ENCODE measurements around the gene PDGFD. TPM values are rescaled to one million over a fixed set of nuclear protein-coding genes. Genes with fewer than 3 reads are reported as not detected.

The PDGFD gene
- polyA plus RNA-seq, 1 of the 3 experiments (the other 2 are of a cell fraction): 4.8 TPM

DNA sequence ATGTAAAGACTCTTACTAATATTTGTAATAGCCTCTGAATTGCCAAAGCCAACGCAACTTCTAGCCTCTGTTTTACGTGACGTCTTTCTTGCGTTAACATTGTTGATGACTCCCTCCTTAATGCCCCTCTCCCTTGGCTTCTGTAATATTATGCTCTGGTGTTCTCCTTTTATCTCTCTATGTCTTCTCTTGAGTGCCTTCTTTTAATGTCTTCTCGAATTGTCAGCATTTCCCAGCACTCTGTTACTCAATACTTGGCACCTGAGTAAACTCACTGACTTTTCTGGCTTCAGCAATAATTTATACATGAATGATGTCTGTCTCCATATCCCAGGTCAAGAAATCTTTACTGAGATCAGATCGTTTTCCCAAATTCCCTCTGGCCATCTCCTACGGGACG is 196.0 kb downstream of the PDGFD start (continued):
- TF ChIP-seq ZBTB33 (IDR thresholded peaks at IDR 0.05; ENCODE audit: borderline replicate concordance, low read depth) (no peak), FOXM1 (IDR thresholded peaks at IDR 0.05; ENCODE audit: low read depth) (no peak), FOXJ3 (CRISPR knock-in tag; IDR thresholded peaks at IDR 0.05) (no peak), EZH2phosphoT487 (IDR thresholded peaks at IDR 0.05; ENCODE audit: borderline replicate concordance, low read depth) (no peak), GATA2 (CRISPR knock-in tag; IDR thresholded peaks at IDR 0.05) (no peak), IRF3 (IDR thresholded peaks at IDR 0.05; ENCODE audit: low read depth, low read length) (no peak), RFX5 (IDR thresholded peaks at IDR 0.05; ENCODE audit: low read length) (no peak), REST (IDR thresholded peaks at IDR 0.05; ENCODE audit: low read depth, low read length) (no peak)
- TF ChIP-seq, protein P1, sequence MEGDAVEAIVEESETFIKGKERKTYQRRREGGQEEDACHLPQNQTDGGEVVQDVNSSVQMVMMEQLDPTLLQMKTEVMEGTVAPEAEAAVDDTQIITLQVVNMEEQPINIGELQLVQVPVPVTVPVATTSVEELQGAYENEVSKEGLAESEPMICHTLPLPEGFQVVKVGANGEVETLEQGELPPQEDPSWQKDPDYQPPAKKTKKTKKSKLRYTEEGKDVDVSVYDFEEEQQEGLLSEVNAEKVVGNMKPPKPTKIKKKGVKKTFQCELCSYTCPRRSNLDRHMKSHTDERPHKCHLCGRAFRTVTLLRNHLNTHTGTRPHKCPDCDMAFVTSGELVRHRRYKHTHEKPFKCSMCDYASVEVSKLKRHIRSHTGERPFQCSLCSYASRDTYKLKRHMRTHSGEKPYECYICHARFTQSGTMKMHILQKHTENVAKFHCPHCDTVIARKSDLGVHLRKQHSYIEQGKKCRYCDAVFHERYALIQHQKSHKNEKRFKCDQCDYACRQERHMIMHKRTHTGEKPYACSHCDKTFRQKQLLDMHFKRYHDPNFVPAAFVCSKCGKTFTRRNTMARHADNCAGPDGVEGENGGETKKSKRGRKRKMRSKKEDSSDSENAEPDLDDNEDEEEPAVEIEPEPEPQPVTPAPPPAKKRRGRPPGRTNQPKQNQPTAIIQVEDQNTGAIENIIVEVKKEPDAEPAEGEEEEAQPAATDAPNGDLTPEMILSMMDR (IDR thresholded peaks at IDR 0.05): no peak

GRCh38 chr11:103964390-103964789 is 199.6 kb downstream of the PDGFD start:
- no peak overlapping the region for H3K4me3 ChIP-seq (ENCODE audit: low read depth in 2 of 2, low read length in 1 of 2)
- POLR2A ChIA-PET: no interaction called here
- H3K27ac ChIP-seq (ENCODE audit: low read depth in 2 of 2, low read length in 1 of 2): no peak overlapping the region
- no peaks in the 10 kb centered on the region for H3K4me1 ChIP-seq (ENCODE audit: control insufficient read depth in 1 of 2, insufficient read depth in 2 of 2, low read depth in 1 of 2, low read length in 1 of 2)
- H3K4me2 ChIP-seq: no peak overlapping the region
- H3K9me3 ChIP-seq: no peaks in the 10 kb centered on the region
- no peak overlapping the region for H2AFZ ChIP-seq (ENCODE audit: low read depth)
- H3K9me2 ChIP-seq: no peaks in the 10 kb centered on the region
- H3K27me3 ChIP-seq (ENCODE audit: insufficient read depth): no peaks in the 10 kb centered on the region
- no peaks in the 10 kb centered on the region for H4K20me1 ChIP-seq (ENCODE audit: insufficient read depth)
- H3K79me2 ChIP-seq (ENCODE audit: insufficient read depth): no peaks in the 10 kb centered on the region
- DNase-seq: no peak
- no peaks in the 10 kb centered on the region for H3K36me3 ChIP-seq (replicated peaks in 1 of 2; ENCODE audit: control insufficient read depth in 1 of 2, insufficient read depth in 2 of 2, low read length in 1 of 2)
- CTCF ChIA-PET: interaction anchor here (1.2 kb wide), 1 partner anchor 10 kb away, joined by 4 read pairs; no protein-coding TSS in a partner anchor
- no peak overlapping the region for H3K9ac ChIP-seq
- no peaks in the 10 kb centered on the region for H3F3A ChIP-seq (replicated peaks; ENCODE audit: insufficient read depth)
- no peak for TF ChIP-seq IRF3 (IDR thresholded peaks at IDR 0.05; ENCODE audit: low read depth, low read length)
- no peak for TF ChIP-seq ELF1 (IDR thresholded peaks at IDR 0.05)
- no peak for TF ChIP-seq CHD2 (IDR thresholded peaks at IDR 0.05; ENCODE audit: low read length, partially characterized antibody)
- TF ChIP-seq, protein P2, sequence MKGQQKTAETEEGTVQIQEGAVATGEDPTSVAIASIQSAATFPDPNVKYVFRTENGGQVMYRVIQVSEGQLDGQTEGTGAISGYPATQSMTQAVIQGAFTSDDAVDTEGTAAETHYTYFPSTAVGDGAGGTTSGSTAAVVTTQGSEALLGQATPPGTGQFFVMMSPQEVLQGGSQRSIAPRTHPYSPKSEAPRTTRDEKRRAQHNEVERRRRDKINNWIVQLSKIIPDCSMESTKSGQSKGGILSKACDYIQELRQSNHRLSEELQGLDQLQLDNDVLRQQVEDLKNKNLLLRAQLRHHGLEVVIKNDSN (IDR thresholded peaks at IDR 0.05; ENCODE audit: borderline replicate concordance, low read depth): no peak
- TF ChIP-seq MEF2A (IDR thresholded peaks at IDR 0.05; ENCODE audit: borderline replicate concordance, low read depth): no peak
- TF ChIP-seq MAX (IDR thresholded peaks at IDR 0.05; ENCODE audit: low read depth): no peak
- TF ChIP-seq NFIC (IDR thresholded peaks at IDR 0.05; ENCODE audit: borderline replicate concordance): no peak
- TF ChIP-seq RXRA (IDR thresholded peaks at IDR 0.05; ENCODE audit: borderline replicate concordance, low read depth): no peak
- no peak for TF ChIP-seq JUND (IDR thresholded peaks at IDR 0.05)
- no peak for TF ChIP-seq SIN3A (IDR thresholded peaks at IDR 0.05; ENCODE audit: borderline replicate concordance, low read depth, low read length)
- TF ChIP-seq RFX5 (IDR thresholded peaks at IDR 0.05; ENCODE audit: low read length): no peak
- TF ChIP-seq USF2 (IDR thresholded peaks at IDR 0.05; ENCODE audit: borderline replicate concordance, low read depth, low read length): no peak
- no peak for TF ChIP-seq TEAD4 (IDR thresholded peaks at IDR 0.05; ENCODE audit: borderline replicate concordance, insufficient read depth)
